Activated B cell treated with CpG ODN at 0.5 μM for 24 hours (primary cell): ENCODE measurements around the gene PREX1. TPM values are rescaled to one million over a fixed set of nuclear protein-coding genes. Genes with fewer than 3 reads are reported as not detected.

Experiments
- ATAC-seq: fragments of 200-7000 bp; cut with Tn5 transposase; one replicate; pipeline ENCODE4 v1.10.0; 2021; ENCODE audit warnings: low read depth, mild to moderate bottlenecking, moderate library complexity
- CTCF ChIA-PET: fragments of 350-600 bp; sonication (Branson Sonifier 250); formaldehyde crosslinking; loops from one replicate; lab custom pipeline; 2021; ENCODE audit warnings: antibody characterized with exemption; lab: Charles Lee
- POLR2A ChIA-PET: fragments of 350-600 bp; sonication (Branson Sonifier 250); formaldehyde crosslinking; loops from one replicate; lab custom pipeline; 2021; ENCODE audit warnings: antibody characterized with exemption; lab: Charles Lee
- DNase-seq: peaks from one replicate; pipeline ENCODE4 v3.0.0; 2022
- H3K27ac Mint-ChIP-seq: one replicate; pipeline ENCODE4 v1.8.0; 2020; ENCODE audit warnings: mixed read lengths
- H3K27me3 Mint-ChIP-seq: one replicate; pipeline ENCODE4 v1.8.0; 2021; ENCODE audit warnings: mixed read lengths
- H3K36me3 Mint-ChIP-seq: one replicate; pipeline ENCODE4 v1.8.0; 2021; ENCODE audit warnings: low read depth, mixed read lengths
- H3K4me1 Mint-ChIP-seq: one replicate; pipeline ENCODE4 v1.8.0; 2021; ENCODE audit warnings: mixed read lengths
- H3K4me3 Mint-ChIP-seq: one replicate; pipeline ENCODE4 v1.8.0; 2020; ENCODE audit warnings: mild to moderate bottlenecking, mixed read lengths
- H3K9me3 Mint-ChIP-seq: one replicate; pipeline ENCODE4 v1.8.0; 2020; ENCODE audit warnings: mixed read lengths
- CTCF ChIP-seq: fragments of 200-600 bp; IDR thresholded peaks from one replicate; pipeline ENCODE4 v1.8.0; 2022; ENCODE audit warnings: antibody characterized with exemption, mild to moderate bottlenecking
- intact Hi-C: fragments of 100-400 bp; cut with micrococcal nuclease; formaldehyde crosslinking; loops from one replicate; pipeline ENCODE4 v1.15.1; 2024
- total RNA-seq: library from RNA; stranded (reverse); gene quantifications from 2 replicates; pipeline ENCODE4 v1.2.3, GENCODE V29; 2022

PREX1 gene
- total RNA-seq, 1 donor from 2014 or later: 71.4 TPM

- peaks cover 10% of the 10 kb centered on the region for H3K36me3 Mint-ChIP-seq
- H3K4me1 Mint-ChIP-seq: no peaks in the 10 kb centered on the region
- no peaks in the 10 kb centered on the region for H3K27me3 Mint-ChIP-seq
- no peak for TF ChIP-seq CTCF
- DNase-seq: no peak
- intact Hi-C loops: loop anchor here (2.0 kb wide), 1 partner anchor 58 kb away; no protein-coding TSS in a partner anchor
- POLR2A ChIA-PET: interaction anchor here (1.5 to 1.9 kb wide), 2 partner anchors 35 to 60 kb away, joined by 5 read pairs; no protein-coding TSS in a partner anchor
- H3K9me3 Mint-ChIP-seq: peaks cover 6% of the 10 kb centered on the region
- ATAC-seq: peak; percentile 59
- CTCF ChIA-PET: no interaction called here
- H3K27ac Mint-ChIP-seq: no peak overlapping the region
- H3K4me3 Mint-ChIP-seq: no peak overlapping the region
Observed at GRCh38 chr20:48782901-48783308, 44.9 kb downstream of the PREX1 start.

GRCh38 chr20:48782053-48782452 lies 45.7 kb downstream of the PREX1 start:
- CTCF ChIA-PET: interaction anchor here (1.1 kb wide), 1 partner anchor 31 kb away, joined by 3 read pairs; no protein-coding TSS in a partner anchor
- Mint-ChIP-seq H3K36me3 (peaks cover 11% of the 10 kb centered on the region), H3K9me3 (peaks cover 6% of the 10 kb centered on the region), H3K27ac (no peak overlapping the region), H3K4me3 (no peak overlapping the region), H3K27me3 (no peaks in the 10 kb centered on the region), H3K4me1 (no peaks in the 10 kb centered on the region)
- ATAC-seq (no peak), DNase-seq (no peak)
- TF ChIP-seq CTCF: no peak
- intact Hi-C loops: loop anchor here (2.0 kb wide), 1 partner anchor 57 kb away; no protein-coding TSS in a partner anchor
- POLR2A ChIA-PET: interaction anchor here (1.0 to 1.4 kb wide), 6 partner anchors 9 to 45 kb away, joined by 3 to 7 read pairs (median 3); partner anchors contain the start of gene PREX1

- no peak overlapping the region for H3K4me3 Mint-ChIP-seq
- H3K36me3 Mint-ChIP-seq: peaks cover 14% of the 10 kb centered on the region
- H3K27me3 Mint-ChIP-seq: no peaks in the 10 kb centered on the region
- no peak for TF ChIP-seq CTCF
- H3K4me1 Mint-ChIP-seq: no peaks in the 10 kb centered on the region
- DNase-seq: no peak
- peak; percentile 19 for ATAC-seq
- POLR2A ChIA-PET: interaction anchor here (0.7 to 1.4 kb wide), 7 partner anchors 9 to 45 kb away, joined by 3 to 7 read pairs (median 3); partner anchors contain the start of gene PREX1
- CTCF ChIA-PET: interaction anchor here (1.1 kb wide), 1 partner anchor 30 kb away, joined by 3 read pairs; no protein-coding TSS in a partner anchor
- intact Hi-C loops: loop anchor here (2.0 kb wide), 1 partner anchor 57 kb away; no protein-coding TSS in a partner anchor
- peaks cover 6% of the 10 kb centered on the region for H3K9me3 Mint-ChIP-seq
- no peak overlapping the region for H3K27ac Mint-ChIP-seq
Observed at GRCh38 chr20:48781634-48782033, 46.2 kb downstream of the PREX1 start.

GRCh38 chr20:48779435-48779834 lies 48.4 kb downstream of the PREX1 start:
- ChIA-PET CTCF (interaction anchor here (0.7 kb wide), 1 partner anchor 9 kb away, joined by 3 read pairs; no protein-coding TSS in a partner anchor), POLR2A (interaction anchor here (1.0 kb wide), 1 partner anchor 10 kb away, joined by 4 read pairs; no protein-coding TSS in a partner anchor)
- TF ChIP-seq CTCF: no peak
- H3K36me3 Mint-ChIP-seq: peaks cover 14% of the 10 kb centered on the region
- intact Hi-C loops: no loop called here
- H3K27me3 Mint-ChIP-seq: no peaks in the 10 kb centered on the region
- H3K4me3 Mint-ChIP-seq: no peak overlapping the region
- peaks cover 15% of the 10 kb centered on the region for H3K4me1 Mint-ChIP-seq
- DNase-seq (no peak), ATAC-seq (no peak)
- peak overlapping the region; percentile 47 for H3K27ac Mint-ChIP-seq
- H3K9me3 Mint-ChIP-seq: peaks cover 6% of the 10 kb centered on the region

- intact Hi-C loops: no loop called here
- DNase-seq (no peak), ATAC-seq (no peak)
- peaks cover 31% of the 10 kb centered on the region for H3K4me1 Mint-ChIP-seq
- H3K36me3 Mint-ChIP-seq: peaks cover 19% of the 10 kb centered on the region
- peak overlapping the region; percentile 89 for H3K27ac Mint-ChIP-seq
- no peak for TF ChIP-seq CTCF
- POLR2A ChIA-PET: interaction anchor here (0.5 to 1.7 kb wide), 3 partner anchors 10 to 48 kb away, joined by 3 to 7 read pairs (median 6); no protein-coding TSS in a partner anchor
- no peaks in the 10 kb centered on the region for H3K27me3 Mint-ChIP-seq
- no peak overlapping the region for H3K4me3 Mint-ChIP-seq
- CTCF ChIA-PET: interaction anchor here (0.9 to 1.2 kb wide), 2 partner anchors 100 to 120 kb away, joined by 3 read pairs; no protein-coding TSS in a partner anchor
- H3K9me3 Mint-ChIP-seq: peaks cover 6% of the 10 kb centered on the region
Observed at GRCh38 chr20:48777821-48778220, 50.0 kb downstream of the PREX1 start.
